Cardiac atrium fibroblast (primary cell): ENCODE data around the gene MRO. TPM values are rescaled to one million over a fixed set of nuclear protein-coding genes. Genes with fewer than 3 reads are reported as not detected.

Experiments used
- total RNA-seq: library from RNA; depleted of rRNA; stranded (reverse); fragments of >200 nt; gene quantifications from 2 replicates; pipeline ENCODE4 v1.2.3, GENCODE V29; 2015

Gene MRO
- 3.1 and 3.2 TPM in 2 replicates for total RNA-seq

DNA sequence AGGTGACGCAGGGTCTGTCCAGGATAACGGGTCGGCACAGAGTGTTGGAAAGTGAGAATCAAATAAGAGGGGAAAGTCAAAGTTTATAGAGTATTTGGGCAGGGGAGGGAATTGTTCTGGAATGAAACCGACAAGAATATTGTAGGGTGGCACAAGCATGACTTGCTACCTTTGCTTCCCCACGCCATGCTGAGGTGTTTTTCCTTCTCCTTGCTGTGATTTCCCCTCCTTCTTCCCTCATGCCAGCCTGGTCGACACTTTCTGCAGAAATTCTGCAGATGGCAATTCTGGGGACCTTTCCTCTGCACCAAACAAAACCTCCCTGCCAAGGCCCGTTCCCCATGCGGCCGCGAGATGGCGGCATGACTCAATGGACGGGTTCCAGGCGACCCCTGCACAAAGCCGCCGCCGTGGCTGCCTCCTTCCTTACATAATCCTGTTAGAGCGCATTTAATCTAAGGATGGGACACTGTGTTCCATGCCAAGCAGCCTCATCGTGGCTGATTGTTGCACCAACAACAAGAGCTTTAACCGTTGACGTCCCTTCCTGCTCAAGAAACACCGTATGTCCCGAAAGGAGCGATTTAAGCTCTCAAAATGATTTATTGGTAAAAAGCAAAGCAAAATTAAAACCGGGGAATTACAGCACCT, at the start of gene MRO:
Gene MRO (minus strand): TSS at position 289 of the 651 bp plus-strand sequence. CDS start 10,616 bp downstream, outside the sequence.

Other genes with a start within 250 kb of the MRO start
- gene ME2, start 59.1 kb upstream of the MRO start, total RNA-seq = 25.5 and 30.0 TPM in 2 replicates
- gene ELAC1, start 148.0 kb upstream of the MRO start, total RNA-seq = 4.7 and 5.6 TPM in 2 replicates
- gene SMAD4, start 210.2 kb upstream of the MRO start, total RNA-seq = 71.5 and 113 TPM in 2 replicates